H1 (cell line): Measurements from ENCODE around the gene DYNC1I1. TPM values are rescaled to one million over a fixed set of nuclear protein-coding genes. Genes with fewer than 3 reads are reported as not detected.

Experiments
- CTCF ChIA-PET: fragments of 300-600 bp; sonication (Branson Sonifier 250); formaldehyde crosslinking; loops from one replicate; lab custom pipeline; 2021; ENCODE audit not compliant: partially characterized antibody; lab: Charles Lee
- POLR2A ChIA-PET: fragments of 300-600 bp; sonication (Branson Sonifier 250); formaldehyde crosslinking; loops from one replicate; lab custom pipeline; 2021; ENCODE audit warnings: inconsistent platforms; ENCODE audit not compliant: partially characterized antibody; lab: Charles Lee
- DNase-seq, 2 experiments: peaks; one replicate each; pipeline versions ENCODE4 v3.0.0 to v3.0.0-alpha.2; 2010 to 2022; ENCODE audit warnings: low spot score in 2 of 2, low read depth in 1 of 2, mixed read lengths in 1 of 2
- FAIRE-seq: peaks from 2 replicates; lab custom pipeline; 2011; peaks lifted over from hg19 to GRCh38; lab: Jason Lieb, UNC
- H2AFZ ChIP-seq: 2 replicates; pipeline ENCODE4 v1.8.1; 2012; ENCODE audit warnings: low read length, inconsistent platforms
- H2AK5ac ChIP-seq: 2 replicates; pipeline ENCODE4 v1.6.1; 2013; ENCODE audit warnings: low read depth, low read length
- H2BK120ac ChIP-seq: replicated peaks from 2 replicates; pipeline ENCODE3; 2013; ENCODE audit warnings: low read depth, low read length, inconsistent platforms
- H2BK12ac ChIP-seq: 2 replicates; pipeline ENCODE4 v1.6.1; 2013; ENCODE audit warnings: low read depth, low read length
- H2BK15ac ChIP-seq: 2 replicates; pipeline ENCODE4 v1.6.1; 2013; ENCODE audit warnings: low read length
- H2BK20ac ChIP-seq: 2 replicates; pipeline ENCODE4 v1.6.1; 2013; ENCODE audit warnings: low read length
- H2BK5ac ChIP-seq: 2 replicates; pipeline ENCODE4 v1.6.1; 2013; ENCODE audit warnings: low read depth, low read length
- H3K14ac ChIP-seq: 2 replicates; pipeline ENCODE4 v1.6.1; 2013; ENCODE audit warnings: inconsistent platforms; ENCODE audit not compliant: insufficient read length
- H3K18ac ChIP-seq: 2 replicates; pipeline ENCODE4 v1.6.1; 2013; ENCODE audit warnings: low read length; ENCODE audit errors: extremely low read depth
- H3K23ac ChIP-seq: 2 replicates; pipeline ENCODE4 v1.6.1; 2013; ENCODE audit warnings: inconsistent platforms; ENCODE audit not compliant: insufficient read length
- H3K23me2 ChIP-seq: 2 replicates; pipeline ENCODE4 v1.6.1; 2013; ENCODE audit warnings: low read depth, low read length
- H3K27ac ChIP-seq: 2 replicates; pipeline ENCODE4 v1.6.1; 2011; ENCODE audit warnings: low read depth, low read length, inconsistent platforms
- H3K27me3 ChIP-seq, 4 experiments: replicated peaks in 1 of 4; 1 replicate in 1 of 4; 2 replicates in 3 of 4; pipeline versions ENCODE4 v1.6.1 to v1.8.1; 2011 to 2013; ENCODE audit warnings: low read length in 3 of 4, mild to moderate bottlenecking in 3 of 4, inconsistent platforms in 2 of 4, mixed read lengths in 2 of 4, moderate library complexity in 1 of 4; ENCODE audit not compliant: control insufficient read depth in 3 of 4, insufficient read depth in 3 of 4; ENCODE audit errors: extremely low read depth in 1 of 4
- H3K36me3 ChIP-seq, 4 experiments: 2 replicates each; pipeline versions ENCODE4 v1.6.1 to v1.8.1; 2011 to 2013; ENCODE audit warnings: mild to moderate bottlenecking in 4 of 4, low read length in 3 of 4, moderate library complexity in 2 of 4, control low read depth in 1 of 4, inconsistent platforms in 1 of 4; ENCODE audit not compliant: insufficient read depth in 4 of 4, control insufficient read depth in 2 of 4
- H3K4ac ChIP-seq: replicated peaks from 2 replicates; pipeline ENCODE3; 2013; ENCODE audit warnings: low read length, low read depth, mixed read lengths, inconsistent platforms; ENCODE audit not compliant: insufficient read length
- H3K4me1 ChIP-seq, 4 experiments: replicated peaks in 1 of 4; 1 replicate in 1 of 4; 2 replicates in 3 of 4; pipeline versions ENCODE4 v1.6.1 to v1.8.1; 2011 to 2013; ENCODE audit warnings: low read length in 3 of 4, inconsistent platforms in 2 of 4, mixed read lengths in 1 of 4; ENCODE audit not compliant: insufficient read depth in 4 of 4, control insufficient read depth in 3 of 4
- H3K4me2 ChIP-seq, 2 experiments: 2 replicates each; pipeline versions ENCODE4 v1.6.1 to v1.8.1; 2011 to 2013; ENCODE audit warnings: low read depth in 2 of 2, low read length in 2 of 2, control low read depth in 1 of 2, inconsistent platforms in 1 of 2, mild to moderate bottlenecking in 1 of 2; ENCODE audit not compliant: insufficient read depth in 1 of 2
- H3K4me3 ChIP-seq, 4 experiments: fragments of 200-600, 300-600 bp in 1 of 4; sonication (generic), shearing (Covaris generic), sonication (Bioruptor Twin) in 1 of 4; 2 replicates each; pipeline versions ENCODE4 v1.5.1 to v1.8.1; 2011 to 2016; ENCODE audit warnings: low read length in 4 of 4, low read depth in 3 of 4, control low read depth in 2 of 4, inconsistent platforms in 2 of 4, mild to moderate bottlenecking in 2 of 4, mixed read lengths in 1 of 4, moderate library complexity in 1 of 4; ENCODE audit not compliant: insufficient read depth in 2 of 4; ENCODE audit errors: extremely low read depth in 1 of 4
- H3K56ac ChIP-seq: replicated peaks from 2 replicates; pipeline ENCODE3; 2013; ENCODE audit warnings: low read depth, mild to moderate bottlenecking, mixed read lengths, low read length, inconsistent platforms; ENCODE audit not compliant: insufficient read length
- H3K79me1 ChIP-seq: 2 replicates; pipeline ENCODE4 v1.6.1; 2013; ENCODE audit warnings: low read depth, low read length, control low read depth
- H3K79me2 ChIP-seq, 2 experiments: 2 replicates each; pipeline versions ENCODE4 v1.6.1 to v1.8.1; 2012 to 2013; ENCODE audit warnings: low read length in 2 of 2, mild to moderate bottlenecking in 2 of 2, inconsistent platforms in 1 of 2; ENCODE audit not compliant: insufficient read depth in 2 of 2, control insufficient read depth in 1 of 2
- H3K9ac ChIP-seq, 4 experiments: replicated peaks in 1 of 4; 1 replicate in 1 of 4; 2 replicates in 3 of 4; pipeline versions ENCODE4 v1.6.1 to v1.8.1; 2011 to 2013; ENCODE audit warnings: low read depth in 3 of 4, low read length in 3 of 4, control low read depth in 2 of 4, mild to moderate bottlenecking in 2 of 4, moderate library complexity in 2 of 4, inconsistent platforms in 1 of 4; ENCODE audit errors: extremely low read depth in 1 of 4
- H3K9me3 ChIP-seq, 2 experiments: 2 replicates each; pipeline versions ENCODE4 v1.6.1 to v1.8.1; 2012 to 2013; ENCODE audit warnings: mild to moderate bottlenecking in 2 of 2, moderate library complexity in 2 of 2, control low read depth in 1 of 2, inconsistent platforms in 1 of 2, low read depth in 1 of 2, low read length in 1 of 2, mixed read lengths in 1 of 2; ENCODE audit not compliant: insufficient read depth in 2 of 2
- H4K20me1 ChIP-seq, 2 experiments: replicated peaks in 1 of 2; 2 replicates each; pipeline versions ENCODE3 to v1.8.1; 2011 to 2013; ENCODE audit warnings: inconsistent platforms in 2 of 2, low read length in 2 of 2, mild to moderate bottlenecking in 1 of 2; ENCODE audit not compliant: insufficient read depth in 2 of 2, control insufficient read depth in 1 of 2
- H4K5ac ChIP-seq: 2 replicates; pipeline ENCODE4 v1.6.1; 2013; ENCODE audit warnings: low read length, low read depth, mixed read lengths, inconsistent platforms; ENCODE audit not compliant: insufficient read length
- H4K8ac ChIP-seq: 2 replicates; pipeline ENCODE4 v1.8.0; 2013; ENCODE audit warnings: mild to moderate bottlenecking, moderate library complexity, low read length, inconsistent platforms; ENCODE audit not compliant: insufficient read depth; ENCODE audit errors: extremely low read depth
- H4K91ac ChIP-seq: replicated peaks from 2 replicates; pipeline ENCODE3; 2013; ENCODE audit warnings: low read length, mixed read lengths, inconsistent platforms; ENCODE audit not compliant: insufficient read length
- ASH2L ChIP-seq: fragments of 200-600, 300-600 bp; sonication (generic); IDR thresholded peaks from one replicate; pipeline ENCODE4 v1.7.1; 2017; ENCODE audit warnings: low read length
- BACH1 ChIP-seq: IDR thresholded peaks from 2 replicates; pipeline ENCODE4 v1.6.1; 2012; ENCODE audit warnings: low read length, improper control_type of control experiment
- CBX5 ChIP-seq: fragments of 300-800, 300-1000 bp; sonication (generic); IDR thresholded peaks from 2 replicates; pipeline ENCODE4 v1.7.1; 2016; ENCODE audit warnings: antibody characterized with exemption, low read length, low read depth
- CHD1 ChIP-seq: IDR thresholded peaks from 2 replicates; pipeline ENCODE4 v1.6.1; 2012; ENCODE audit warnings: low read depth, low read length, improper control_type of control experiment
- CHD2 ChIP-seq: IDR thresholded peaks from 2 replicates; pipeline ENCODE4 v1.6.1; 2012; ENCODE audit warnings: low read length, improper control_type of control experiment
- CREB1 ChIP-seq: IDR thresholded peaks from 2 replicates; pipeline ENCODE4 v1.6.1; 2012; ENCODE audit warnings: inconsistent platforms
- CTBP2 ChIP-seq: IDR thresholded peaks from 2 replicates; pipeline ENCODE4 v1.7.0; 2011; ENCODE audit warnings: borderline replicate concordance, mild to moderate bottlenecking, moderate library complexity, mixed read lengths, low read length; ENCODE audit not compliant: insufficient read depth, insufficient read length
- GTF2F1 ChIP-seq: IDR thresholded peaks from 2 replicates; pipeline ENCODE4 v1.6.1; 2012; ENCODE audit warnings: low read depth, low read length, improper control_type of control experiment, borderline replicate concordance
- POLR2A ChIP-seq, 2 experiments: IDR thresholded peaks; 1 replicate in 1 of 2; 2 replicates in 1 of 2; pipeline ENCODE4 v1.6.1; 2011; ENCODE audit warnings: low read depth in 2 of 2, low read length in 2 of 2, mild to moderate bottlenecking in 2 of 2; ENCODE audit errors: control extremely low read depth in 1 of 2
- POLR2AphosphoS5 ChIP-seq: IDR thresholded peaks from 2 replicates; pipeline ENCODE4 v1.6.1; 2011; ENCODE audit warnings: low read depth, low read length
- POU5F1 ChIP-seq: IDR thresholded peaks from 2 replicates; pipeline ENCODE4 v1.6.1; 2011; ENCODE audit warnings: low read depth, mild to moderate bottlenecking, low read length, moderate library complexity
- TAF1 ChIP-seq: IDR thresholded peaks from 2 replicates; pipeline ENCODE4 v1.6.1; 2011; ENCODE audit warnings: mild to moderate bottlenecking, low read depth, low read length
- TAF7 ChIP-seq: optimal IDR thresholded peaks from 2 replicates; pipeline ENCODE3; 2011; ENCODE audit warnings: low read depth, mild to moderate bottlenecking, inconsistent platforms, low read length, moderate library complexity, borderline replicate concordance
- TBP ChIP-seq: IDR thresholded peaks from 2 replicates; pipeline ENCODE4 v1.6.1; 2011; ENCODE audit warnings: low read depth, low read length, improper control_type of control experiment
- TCF12 ChIP-seq: IDR thresholded peaks from 2 replicates; pipeline ENCODE4 v1.6.1; 2011; ENCODE audit warnings: low read depth, mild to moderate bottlenecking, low read length
- WGBS, 2 experiments: shearing (Covaris generic) in 1 of 2; methylation state at CpG; one replicate each; pipeline versions ENCODE4 v1.1.6 to v1.1.7; 2013 to 2015; ENCODE audit warnings: low lambda C conversion rate in 2 of 2, mixed read lengths in 2 of 2, inconsistent platforms in 1 of 2, low coverage in 1 of 2, missing lambda C conversion rate in 1 of 2; ENCODE audit not compliant: insufficient replicate concordance in 2 of 2, insufficient coverage in 1 of 2, insufficient read length in 1 of 2; ENCODE audit errors: extremely low coverage in 1 of 2, missing lambda C conversion rate in 1 of 2; 5-methylcytosine and 5-hydroxymethylcytosine counted together
- polyA plus RNA-seq, 7 experiments: library from polyadenylated mRNA; depleted of rRNA in 3 of 7; stranded (reverse) in 5 of 7; unstranded in 2 of 7; fragments of >200 nt in 5 of 7; fragments of 200-250 nt in 2 of 7; gene quantifications; 1 replicate in 5 of 7; 2 replicates in 1 of 7; 4 replicates in 1 of 7; pipeline versions ENCODE4 v1.2.1 to v1.2.3, GENCODE V29; 2011 to 2013; ENCODE audit warnings: missing spikeins in 2 of 7, mixed read lengths in 2 of 7
- total RNA-seq: library from RNA; stranded (reverse); fragmentation: NEBNext Ultra II Directional; extraction: Animal tissue kit (Norgen Biotek cat#: 25700); gene quantifications from 2 replicates; pipeline ENCODE4 v1.2.1, GENCODE V29; 2021

DYNC1I1 gene
- total and polyA plus RNA-seq, 2 of the 8 experiments (the other 6 are each of a cell fraction or from before 2014, with no cell fraction given): 0.45 to 0.58 TPM

GRCh38 chr7:95749044-95749443, 23.3 kb upstream of the DYNC1I1 start:
- Histone ChIP-seq H3K9me3 (no peaks in the 10 kb centered on the region), H3K14ac (no peak overlapping the region), H2BK12ac (no peak overlapping the region), H3K4me2 (no peak overlapping the region), H3K36me3 (no peaks in the 10 kb centered on the region), H2AFZ (no peak overlapping the region), H3K27ac (no peak overlapping the region), H4K5ac (no peak overlapping the region), H3K27me3 (no peaks in the 10 kb centered on the region), H4K20me1 (no peaks in the 10 kb centered on the region), H2BK20ac (no peak overlapping the region), H2AK5ac (no peak overlapping the region), H3K18ac (no peak overlapping the region), H4K8ac (no peak overlapping the region), H4K91ac (no peak overlapping the region), H3K9ac (no peak overlapping the region), H3K23me2 (no peaks in the 10 kb centered on the region), H3K56ac (no peak overlapping the region), H3K79me2 (no peaks in the 10 kb centered on the region), H3K4me1 (no peaks in the 10 kb centered on the region), H3K4me3 (no peak overlapping the region), H2BK15ac (no peak overlapping the region), H3K4ac (no peak overlapping the region), H2BK120ac (no peak overlapping the region), H3K23ac (no peak overlapping the region)
- DNase-seq (no peak), FAIRE-seq (no peak)
- CTCF ChIA-PET: interaction anchor here (0.8 to 1.5 kb wide), 3 partner anchors 22 to 122 kb away, joined by 4 read pairs; no protein-coding TSS in a partner anchor
- POLR2A ChIA-PET: no interaction called here
- 84% methylated on average over 3 of the region's 3 CpGs; no CpG with 5 or more reads in 1 of the 2 experiments for WGBS, 2 experiments
- no peak for TF ChIP-seq TCF12
- no peak for TF ChIP-seq TAF7
- no peak for TF ChIP-seq CHD1
- no peak for TF ChIP-seq TAF1
- no peak for TF ChIP-seq POU5F1
- no peak for TF ChIP-seq GTF2F1
- TF ChIP-seq CTBP2: no peak
- no peak for TF ChIP-seq TBP
- no peak for TF ChIP-seq CBX5
- no peak for TF ChIP-seq POLR2AphosphoS5
- no peak for TF ChIP-seq POLR2A (IDR thresholded peaks at IDR 0.05; ENCODE audit: control extremely low read depth in 1 of 2, low read depth in 2 of 2, low read length in 2 of 2)
- TF ChIP-seq ASH2L: no peak
- no peak for TF ChIP-seq BACH1
- TF ChIP-seq CHD2: no peak
- TF ChIP-seq CREB1: no peak
- TF ChIP-seq, all 59 proteins: peak for 0
- no peak overlapping the region for H2BK5ac ChIP-seq
- H3K79me1 ChIP-seq: no peaks in the 10 kb centered on the region
